GM19467 (cell line): Measurements from ENCODE around the gene FRY.

ENCODE experiments used
- ATAC-seq: cut with Tn5 transposase; IDR thresholded peaks from one replicate; pipeline ENCODE4 v1.9.1; 2021; ENCODE audit warnings: mild to moderate bottlenecking, moderate library complexity; ENCODE audit not compliant: unreplicated experiment

The FRY gene

GRCh38 chr13:32016119-32016518 lies 15.5 kb upstream of the FRY start:
- no peak for ATAC-seq

DNA sequence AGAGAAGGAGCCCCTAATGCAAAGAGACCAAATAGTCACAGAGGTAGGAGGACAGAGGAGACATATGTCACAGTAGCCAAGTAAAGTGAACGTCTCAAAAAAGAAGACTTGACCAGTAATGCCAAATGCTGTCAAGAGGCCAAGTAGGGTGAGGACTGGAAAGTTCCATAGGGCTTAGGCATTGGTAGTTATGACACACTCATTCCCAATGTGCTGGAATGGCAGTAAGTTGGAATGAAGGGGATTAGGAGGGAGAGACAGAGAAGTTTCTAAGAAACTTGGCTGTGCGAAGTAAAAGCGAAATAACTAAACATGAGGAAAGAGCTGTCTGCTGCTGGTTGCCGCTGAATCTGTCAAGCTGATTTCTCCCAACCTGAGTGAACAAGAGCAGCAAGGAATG lies 14.9 kb upstream of the FRY start:
- ATAC-seq: no peak

DNA sequence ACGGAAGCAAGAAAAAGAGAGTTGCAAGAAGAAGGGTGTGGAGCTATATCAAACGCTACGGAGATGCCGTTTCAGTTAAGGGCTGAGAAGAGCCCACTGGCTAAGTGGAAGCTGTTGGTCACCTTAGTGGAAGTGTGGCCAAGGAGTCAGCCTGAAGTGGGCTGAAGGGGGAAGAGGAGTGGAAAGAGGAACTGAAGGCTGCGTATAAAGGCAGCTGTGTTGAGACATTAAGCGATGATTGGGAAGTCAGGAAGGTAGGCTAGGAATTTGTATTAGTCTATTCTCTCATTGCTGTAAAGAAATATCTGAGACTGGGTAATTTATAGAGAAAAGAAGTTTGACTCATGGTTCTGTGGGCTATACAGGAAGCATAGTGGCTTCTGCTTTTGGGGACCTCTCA lies 14.1 kb upstream of the FRY start:
- ATAC-seq: no peak

- no peak for ATAC-seq
Measured at GRCh38 chr13:32019612-32020233, 11.9 kb upstream of the FRY start.

- ATAC-seq: no peak
Measured at GRCh38 chr13:32021785-32022184, 9.8 kb upstream of the FRY start.

DNA sequence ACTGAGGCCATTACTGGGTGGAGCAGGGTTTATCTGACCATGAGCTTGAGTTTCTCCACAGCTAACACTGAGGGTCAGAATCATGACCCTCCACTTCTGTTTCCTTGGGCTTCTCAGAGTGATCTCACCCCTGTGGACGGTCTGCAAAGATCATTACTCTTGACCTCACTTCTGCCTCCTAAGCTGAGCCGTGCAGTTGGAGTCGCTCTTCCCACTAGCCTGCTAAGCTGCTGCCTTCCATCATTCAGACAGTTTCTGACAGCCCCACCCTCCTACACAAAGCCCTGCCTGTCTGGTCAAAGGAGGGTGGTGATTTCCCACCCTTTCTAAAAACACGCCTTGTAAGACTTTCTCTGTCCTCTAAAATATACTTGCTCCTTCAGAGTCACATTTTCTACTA lies 9.3 kb upstream of the FRY start:
- ATAC-seq: no peak

DNA sequence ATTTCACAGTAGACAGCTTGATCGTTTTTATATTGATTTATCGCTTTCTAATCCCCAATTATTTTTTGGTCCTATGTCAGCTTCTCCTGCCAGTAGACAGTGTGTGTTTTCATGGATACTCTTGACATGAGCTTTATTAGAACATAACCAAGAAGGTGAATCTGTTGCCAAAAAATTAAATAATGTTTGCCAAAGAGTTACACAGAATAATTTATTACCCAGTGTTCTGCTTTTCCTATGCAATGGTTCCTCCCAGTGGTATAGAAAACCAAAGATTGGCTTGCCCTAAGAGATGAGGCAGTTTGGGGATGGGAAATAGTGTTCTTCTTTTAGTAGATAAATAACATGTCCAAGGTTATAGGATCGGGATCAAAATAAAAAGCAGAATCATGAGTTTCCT lies 8.5 kb upstream of the FRY start:
- no peak for ATAC-seq

DNA sequence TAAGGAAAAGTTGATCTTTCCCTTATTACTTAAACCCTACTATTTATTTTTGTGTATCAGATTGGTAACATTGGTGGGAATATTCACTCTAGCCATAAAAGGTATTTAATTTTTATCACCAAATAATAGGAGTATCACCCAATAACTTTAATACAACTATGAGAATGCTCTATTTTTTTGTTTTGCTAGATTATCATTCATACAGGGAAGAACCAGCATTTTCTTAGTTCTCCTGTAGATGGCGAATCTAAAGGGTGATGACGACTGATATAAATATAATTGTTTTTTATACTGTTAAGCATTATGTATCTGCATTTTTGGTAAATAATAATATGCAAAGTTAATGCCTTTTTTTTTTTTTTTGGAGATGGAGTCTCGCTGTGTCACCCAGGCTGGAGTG lies 7.9 kb upstream of the FRY start:
- ATAC-seq: no peak

DNA sequence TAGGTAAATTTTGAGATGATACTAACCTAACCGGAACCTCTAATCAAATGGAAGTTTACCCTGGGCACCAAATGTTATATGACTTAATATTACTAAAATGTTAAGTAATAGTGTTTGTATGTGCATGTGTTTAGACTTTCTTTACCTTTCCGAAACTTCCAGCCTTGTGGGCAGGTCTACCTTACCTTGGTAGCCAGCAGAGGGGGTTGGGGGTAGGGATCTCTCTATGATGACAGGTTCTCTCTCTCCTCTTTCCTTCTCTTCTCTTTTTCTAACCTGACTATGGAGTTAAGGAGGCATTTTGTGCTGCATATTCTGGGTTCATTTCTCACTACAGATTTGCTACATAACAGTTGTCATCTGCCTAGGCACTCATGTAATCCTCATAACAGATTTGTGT lies 6.8 kb upstream of the FRY start:
- ATAC-seq: no peak

DNA sequence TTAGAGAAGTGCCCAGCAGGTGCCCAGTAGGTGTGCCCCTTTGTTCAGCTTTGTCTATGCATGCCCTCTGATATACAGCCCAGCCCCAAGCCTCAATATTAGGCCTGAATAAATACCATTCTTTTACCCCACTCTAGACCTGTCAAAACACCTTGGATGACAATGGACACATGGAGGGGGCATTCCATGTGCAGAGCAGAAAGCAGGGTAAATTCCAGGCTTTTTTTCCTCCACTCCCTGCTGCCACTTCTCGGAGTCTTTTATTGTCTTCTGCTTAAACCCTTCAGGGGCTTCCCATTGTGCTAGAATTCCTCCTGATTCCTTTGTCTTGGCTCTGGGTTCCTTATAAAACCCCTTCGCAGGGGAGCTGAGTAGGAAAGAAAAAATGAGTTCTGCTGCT lies 5.8 kb upstream of the FRY start:
- ATAC-seq: no peak

GRCh38 chr13:32026623-32027022 lies 5.0 kb upstream of the FRY start:
- ATAC-seq: no peak

DNA sequence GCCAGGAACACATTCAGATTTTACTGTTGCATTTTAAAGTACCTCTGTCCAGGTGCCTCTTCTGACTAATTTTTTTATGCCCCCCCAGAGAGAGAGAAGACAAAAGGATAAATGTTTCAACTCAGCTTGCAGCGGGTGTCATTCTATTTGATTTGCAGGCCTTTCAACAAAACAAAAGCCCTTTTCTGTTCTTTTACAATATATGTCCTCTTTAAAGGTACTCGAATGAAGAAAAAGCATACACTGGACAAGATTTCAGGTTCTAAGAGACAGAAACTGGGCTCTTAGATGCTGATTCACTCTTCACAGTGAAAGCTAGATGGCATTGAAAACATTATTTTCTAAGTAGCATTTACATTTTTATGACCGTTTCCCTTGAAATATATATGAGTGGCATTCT lies 2.9 kb upstream of the FRY start:
- ATAC-seq: no peak

GRCh38 chr13:32029684-32030083 lies 1.9 kb upstream of the FRY start:
- ATAC-seq: no peak

DNA sequence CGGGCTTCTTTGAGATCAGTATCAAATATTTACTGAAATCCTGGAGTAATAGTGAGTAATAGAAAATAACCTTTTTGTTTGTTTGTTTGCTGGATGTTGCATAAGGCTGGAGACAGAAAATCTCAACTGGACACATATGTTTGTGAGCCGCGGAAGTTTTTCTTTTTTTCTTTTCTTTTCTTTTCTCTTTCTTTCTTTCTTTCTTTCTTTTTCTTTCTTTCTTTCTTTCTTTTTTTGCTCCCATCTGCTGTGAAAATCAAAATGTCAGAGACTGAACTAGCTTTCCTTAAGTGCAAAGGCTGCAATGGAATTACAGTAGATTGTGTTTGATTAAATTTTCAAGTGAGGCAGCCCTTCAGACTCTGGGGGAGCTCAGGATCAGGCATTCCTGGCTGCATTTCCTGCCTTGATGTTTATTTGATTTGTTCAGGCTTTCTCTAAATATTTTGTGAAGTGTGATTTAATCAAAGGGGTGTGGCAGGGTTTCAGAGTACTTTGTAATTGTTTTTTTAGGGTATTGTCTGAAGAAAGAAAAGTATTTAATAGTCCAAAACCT lies 319 bp downstream of the FRY start:
- ATAC-seq: no peak

- no peak for ATAC-seq
Measured at GRCh38 chr13:32032759-32033158, 1.2 kb downstream of the FRY start.

DNA sequence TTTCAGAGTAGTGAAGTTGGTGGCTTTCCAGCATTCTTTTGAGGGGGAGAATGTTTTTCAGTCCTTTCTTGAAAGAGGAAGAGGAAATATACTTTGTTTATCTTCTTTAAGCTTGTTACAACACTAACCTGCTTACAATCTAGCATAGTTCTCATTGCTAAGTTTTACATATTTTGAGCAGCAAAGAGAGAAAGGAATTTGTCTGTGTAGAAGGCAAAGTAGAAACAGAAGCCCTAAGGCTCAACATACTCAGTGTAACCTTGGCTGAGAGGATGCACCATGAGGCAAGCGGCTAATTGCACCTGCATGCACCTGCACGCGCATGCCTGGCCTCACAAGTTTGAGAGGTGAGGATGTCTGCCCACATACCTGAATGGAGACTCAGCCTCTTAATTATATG lies 2.2 kb downstream of the FRY start:
- ATAC-seq: no peak

- ATAC-seq: no peak
Measured at GRCh38 chr13:32035716-32036115, 4.1 kb downstream of the FRY start.

- ATAC-seq: no peak
Measured at GRCh38 chr13:32036126-32036695, 4.6 kb downstream of the FRY start.

GRCh38 chr13:32036757-32037156 lies 5.2 kb downstream of the FRY start:
- no peak for ATAC-seq

DNA sequence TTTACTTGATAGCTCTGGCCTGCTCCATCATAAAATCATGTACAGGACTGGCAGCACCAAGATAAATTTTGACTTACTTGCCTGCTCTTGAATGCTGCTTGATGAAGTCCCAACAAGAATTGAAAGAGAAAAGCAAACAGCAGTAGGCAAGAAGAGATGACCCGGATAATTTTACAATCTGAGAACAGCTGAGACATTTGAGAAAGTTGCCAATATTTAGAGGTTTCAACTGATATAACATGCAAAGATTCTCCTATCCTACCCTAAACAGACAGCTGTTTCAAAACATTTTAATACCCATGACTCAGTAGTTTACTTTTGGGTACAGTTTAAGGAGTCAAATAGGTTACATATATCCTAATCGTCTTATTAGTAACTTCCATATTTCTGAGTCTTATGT lies 5.9 kb downstream of the FRY start:
- ATAC-seq: no peak

DNA sequence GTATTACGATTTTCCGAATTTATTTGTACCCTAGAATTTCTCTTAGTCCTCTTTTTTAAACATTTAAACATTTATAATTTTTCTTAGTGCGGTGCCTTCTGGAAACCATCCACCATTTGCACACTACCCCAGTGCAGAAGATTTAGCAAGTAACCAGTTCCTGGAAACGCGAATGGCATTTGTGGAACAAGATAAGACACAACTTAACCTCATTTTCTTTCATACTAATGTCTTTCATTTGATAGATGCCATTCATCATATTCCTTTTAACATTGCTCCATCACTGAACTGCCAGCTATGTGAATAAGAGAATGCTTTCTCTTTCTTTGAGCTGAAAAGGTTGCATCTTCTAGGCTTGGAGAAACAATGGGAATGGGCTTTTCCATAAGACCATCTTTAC lies 6.8 kb downstream of the FRY start:
- no peak for ATAC-seq

GRCh38 chr13:32039056-32039455 lies 7.5 kb downstream of the FRY start:
- ATAC-seq: no peak

- no peak for ATAC-seq
Measured at GRCh38 chr13:32039528-32039927, 8.0 kb downstream of the FRY start.
